HT1080 (cell line): ENCODE results near the gene FMNL2. TPM values are rescaled to one million over a fixed set of nuclear protein-coding genes. Genes with fewer than 3 reads are reported as not detected.
A peak's percentile ranks its signal among the peaks of the same experiment; 100 is the strongest.

ENCODE experiments used
- DNase-seq: peaks from one replicate; pipeline ENCODE4 v3.0.0-alpha.2; 2015; ENCODE audit warnings: low read depth
- total RNA-seq: library from RNA; depleted of rRNA; stranded (reverse); fragments of >200 nt; shearing (Covaris generic); gene quantifications from 2 replicates; pipeline ENCODE4 v1.2.3, GENCODE V29; 2014

FMNL2 gene
- total RNA-seq, 1 experiment from 2014 or later = 42.6 TPM

- DNase-seq = no peak
Observed at GRCh38 chr2:152425765-152426727, 91.1 kb downstream of the FMNL2 start.

GRCh38 chr2:152426801-152427200, 91.8 kb downstream of the FMNL2 start:
- DNase-seq = peak; percentile 41

- DNase-seq = no peak
Observed at GRCh38 chr2:152427902-152428301, 92.9 kb downstream of the FMNL2 start.

- DNase-seq = no peak
Observed at GRCh38 chr2:152428800-152429582, 94.0 kb downstream of the FMNL2 start.

GRCh38 chr2:152430876-152431275, 95.9 kb downstream of the FMNL2 start:
- DNase-seq = no peak

- DNase-seq = no peak
Observed at GRCh38 chr2:152431370-152432098, 96.6 kb downstream of the FMNL2 start.

GRCh38 chr2:152432206-152432653, 97.3 kb downstream of the FMNL2 start:
- DNase-seq = peak; percentile 92

GRCh38 chr2:152432765-152433164, 97.8 kb downstream of the FMNL2 start:
- no peak for DNase-seq

GRCh38 chr2:152433289-152433688, 98.3 kb downstream of the FMNL2 start:
- no peak for DNase-seq

- no peak for DNase-seq
Observed at GRCh38 chr2:152433791-152434190, 98.8 kb downstream of the FMNL2 start.

GRCh38 chr2:152434395-152435182, 99.6 kb downstream of the FMNL2 start:
- DNase-seq = no peak

GRCh38 chr2:152436148-152436547, 101.2 kb downstream of the FMNL2 start:
- DNase-seq = no peak

GRCh38 chr2:152437276-152438108, 102.5 kb downstream of the FMNL2 start:
- DNase-seq = no peak

GRCh38 chr2:152440049-152440448, 105.1 kb downstream of the FMNL2 start:
- DNase-seq = no peak

GRCh38 chr2:152440460-152440859, 105.5 kb downstream of the FMNL2 start:
- DNase-seq = no peak

- no peak for DNase-seq
Observed at GRCh38 chr2:152441961-152442360, 107.0 kb downstream of the FMNL2 start.

- DNase-seq = no peak
Observed at GRCh38 chr2:152443771-152444170, 108.8 kb downstream of the FMNL2 start.

GRCh38 chr2:152444448-152444847, 109.5 kb downstream of the FMNL2 start:
- DNase-seq = no peak

GRCh38 chr2:152445375-152445774, 110.4 kb downstream of the FMNL2 start:
- DNase-seq = no peak

GRCh38 chr2:152445791-152446201, 110.8 kb downstream of the FMNL2 start:
- peak; percentile 93 for DNase-seq
